ENCODE measurements around the gene OMP.
A peak's percentile ranks its signal among the peaks of the same experiment; 100 is the strongest.

OMP gene

DNA sequence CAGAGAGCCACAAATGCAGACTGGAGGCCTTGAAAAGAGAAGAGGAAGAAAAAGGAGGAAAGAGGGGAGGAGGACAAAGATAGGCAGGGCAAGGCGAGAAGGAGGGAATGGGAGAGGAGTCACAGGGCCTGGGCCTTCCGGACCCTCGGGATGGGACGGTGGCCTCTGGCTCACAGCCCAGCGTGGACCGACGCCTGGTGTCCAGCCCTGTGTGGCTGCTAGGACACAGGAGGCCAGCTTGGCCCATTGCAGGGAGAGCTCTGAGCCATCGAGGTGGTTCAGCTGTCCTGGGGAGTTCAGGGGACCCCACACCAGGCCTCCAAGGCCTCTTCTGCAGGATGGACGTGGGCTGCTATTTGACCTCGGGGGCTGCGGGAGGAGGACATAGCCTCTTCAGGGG, 34.8 kb downstream of the OMP start:
- Histone ChIP-seq H3K27ac (replicated peaks) (no peak overlapping the region), H3K4me3 (replicated peaks; ENCODE audit: insufficient read depth, low read length) (no peak overlapping the region), H3K27me3 (ENCODE audit: insufficient read depth, poor library complexity, severe bottlenecking) (no peaks in the 10 kb centered on the region)
- DNase-seq (ENCODE audit: low read depth in 1 of 2, low spot score in 1 of 2): no peak
- TF ChIP-seq SPI1 (IDR thresholded peaks at IDR 0.05; ENCODE audit: borderline replicate concordance, low read depth): no peak

DNA sequence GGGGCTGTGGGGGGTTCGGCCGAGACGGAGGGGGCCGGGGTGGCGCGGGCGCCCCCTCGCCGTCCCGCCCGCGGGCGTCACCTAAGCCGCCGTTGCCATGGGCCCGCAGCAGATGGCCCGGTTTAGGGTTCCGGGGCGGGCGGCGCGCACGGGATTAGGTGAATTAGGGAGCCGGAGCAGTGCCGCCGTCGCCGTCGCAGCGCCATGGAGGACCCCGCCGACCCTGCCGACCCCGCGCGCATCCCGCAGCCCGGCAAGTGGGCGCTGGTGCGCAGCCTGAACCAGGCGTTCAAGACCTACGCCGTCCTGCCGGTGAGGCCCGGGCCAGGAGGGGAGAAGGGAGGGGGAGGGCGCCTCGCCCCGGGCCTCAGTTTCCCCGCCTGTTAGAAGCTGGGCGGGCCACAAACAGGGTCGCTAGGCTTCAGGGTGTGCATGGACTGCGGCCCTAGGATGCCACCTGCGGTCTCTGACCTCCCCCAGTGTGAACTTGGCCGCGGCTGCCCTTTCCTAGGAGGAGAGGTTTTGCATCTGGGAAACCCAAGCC, 35.5 kb downstream of the OMP start:
- TF ChIP-seq, protein P1, sequence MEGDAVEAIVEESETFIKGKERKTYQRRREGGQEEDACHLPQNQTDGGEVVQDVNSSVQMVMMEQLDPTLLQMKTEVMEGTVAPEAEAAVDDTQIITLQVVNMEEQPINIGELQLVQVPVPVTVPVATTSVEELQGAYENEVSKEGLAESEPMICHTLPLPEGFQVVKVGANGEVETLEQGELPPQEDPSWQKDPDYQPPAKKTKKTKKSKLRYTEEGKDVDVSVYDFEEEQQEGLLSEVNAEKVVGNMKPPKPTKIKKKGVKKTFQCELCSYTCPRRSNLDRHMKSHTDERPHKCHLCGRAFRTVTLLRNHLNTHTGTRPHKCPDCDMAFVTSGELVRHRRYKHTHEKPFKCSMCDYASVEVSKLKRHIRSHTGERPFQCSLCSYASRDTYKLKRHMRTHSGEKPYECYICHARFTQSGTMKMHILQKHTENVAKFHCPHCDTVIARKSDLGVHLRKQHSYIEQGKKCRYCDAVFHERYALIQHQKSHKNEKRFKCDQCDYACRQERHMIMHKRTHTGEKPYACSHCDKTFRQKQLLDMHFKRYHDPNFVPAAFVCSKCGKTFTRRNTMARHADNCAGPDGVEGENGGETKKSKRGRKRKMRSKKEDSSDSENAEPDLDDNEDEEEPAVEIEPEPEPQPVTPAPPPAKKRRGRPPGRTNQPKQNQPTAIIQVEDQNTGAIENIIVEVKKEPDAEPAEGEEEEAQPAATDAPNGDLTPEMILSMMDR (IDR thresholded peaks at IDR 0.05; ENCODE audit: insufficient read depth, low read length): no peak
- no peak for TF ChIP-seq GABPA (IDR thresholded peaks at IDR 0.05; ENCODE audit: low read depth)
- TF ChIP-seq SPI1 (IDR thresholded peaks at IDR 0.05; ENCODE audit: borderline replicate concordance, low read depth): no peak
- no peak for TF ChIP-seq POLR2AphosphoS5 (IDR thresholded peaks at IDR 0.05; ENCODE audit: low read depth)
- TF ChIP-seq, protein P2, sequence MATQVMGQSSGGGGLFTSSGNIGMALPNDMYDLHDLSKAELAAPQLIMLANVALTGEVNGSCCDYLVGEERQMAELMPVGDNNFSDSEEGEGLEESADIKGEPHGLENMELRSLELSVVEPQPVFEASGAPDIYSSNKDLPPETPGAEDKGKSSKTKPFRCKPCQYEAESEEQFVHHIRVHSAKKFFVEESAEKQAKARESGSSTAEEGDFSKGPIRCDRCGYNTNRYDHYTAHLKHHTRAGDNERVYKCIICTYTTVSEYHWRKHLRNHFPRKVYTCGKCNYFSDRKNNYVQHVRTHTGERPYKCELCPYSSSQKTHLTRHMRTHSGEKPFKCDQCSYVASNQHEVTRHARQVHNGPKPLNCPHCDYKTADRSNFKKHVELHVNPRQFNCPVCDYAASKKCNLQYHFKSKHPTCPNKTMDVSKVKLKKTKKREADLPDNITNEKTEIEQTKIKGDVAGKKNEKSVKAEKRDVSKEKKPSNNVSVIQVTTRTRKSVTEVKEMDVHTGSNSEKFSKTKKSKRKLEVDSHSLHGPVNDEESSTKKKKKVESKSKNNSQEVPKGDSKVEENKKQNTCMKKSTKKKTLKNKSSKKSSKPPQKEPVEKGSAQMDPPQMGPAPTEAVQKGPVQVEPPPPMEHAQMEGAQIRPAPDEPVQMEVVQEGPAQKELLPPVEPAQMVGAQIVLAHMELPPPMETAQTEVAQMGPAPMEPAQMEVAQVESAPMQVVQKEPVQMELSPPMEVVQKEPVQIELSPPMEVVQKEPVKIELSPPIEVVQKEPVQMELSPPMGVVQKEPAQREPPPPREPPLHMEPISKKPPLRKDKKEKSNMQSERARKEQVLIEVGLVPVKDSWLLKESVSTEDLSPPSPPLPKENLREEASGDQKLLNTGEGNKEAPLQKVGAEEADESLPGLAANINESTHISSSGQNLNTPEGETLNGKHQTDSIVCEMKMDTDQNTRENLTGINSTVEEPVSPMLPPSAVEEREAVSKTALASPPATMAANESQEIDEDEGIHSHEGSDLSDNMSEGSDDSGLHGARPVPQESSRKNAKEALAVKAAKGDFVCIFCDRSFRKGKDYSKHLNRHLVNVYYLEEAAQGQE (IDR thresholded peaks at IDR 0.05; ENCODE audit: insufficient replicate concordance, low read depth): no peak
- Histone ChIP-seq H3K4me3 (replicated peaks; ENCODE audit: insufficient read depth, low read length) (no peak overlapping the region), H3K27ac (replicated peaks) (no peak overlapping the region), H3K27me3 (ENCODE audit: insufficient read depth, poor library complexity, severe bottlenecking) (no peaks in the 10 kb centered on the region)
- DNase-seq (ENCODE audit: low read depth in 1 of 2, low spot score in 1 of 2): no peak

DNA sequence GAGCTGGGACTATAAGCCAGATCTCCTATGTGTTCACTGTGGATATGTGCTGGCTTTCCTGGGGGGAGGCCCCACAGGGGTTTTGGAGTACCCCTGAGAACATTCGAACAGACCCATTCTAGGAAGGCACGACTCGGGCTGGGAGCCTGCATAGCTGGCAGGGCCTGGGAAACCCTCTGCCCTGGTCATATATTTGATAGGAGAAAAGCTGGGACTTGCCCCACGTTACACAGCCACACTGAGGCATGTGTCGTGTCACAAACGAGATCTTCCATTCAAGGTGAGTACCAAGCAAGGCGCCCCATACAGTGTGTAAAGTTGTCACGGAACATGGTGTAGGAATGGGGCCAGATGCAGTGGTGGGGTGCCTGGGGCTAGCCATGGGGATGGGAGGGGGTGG, 36.6 kb downstream of the OMP start:
- TF ChIP-seq, protein P2 (IDR thresholded peaks at IDR 0.05; ENCODE audit: insufficient replicate concordance, low read depth): no peak
- no peak for TF ChIP-seq SPI1 (IDR thresholded peaks at IDR 0.05; ENCODE audit: borderline replicate concordance, low read depth)
- no peak overlapping the region for H3K4me3 ChIP-seq (replicated peaks; ENCODE audit: insufficient read depth, low read length)

DNA sequence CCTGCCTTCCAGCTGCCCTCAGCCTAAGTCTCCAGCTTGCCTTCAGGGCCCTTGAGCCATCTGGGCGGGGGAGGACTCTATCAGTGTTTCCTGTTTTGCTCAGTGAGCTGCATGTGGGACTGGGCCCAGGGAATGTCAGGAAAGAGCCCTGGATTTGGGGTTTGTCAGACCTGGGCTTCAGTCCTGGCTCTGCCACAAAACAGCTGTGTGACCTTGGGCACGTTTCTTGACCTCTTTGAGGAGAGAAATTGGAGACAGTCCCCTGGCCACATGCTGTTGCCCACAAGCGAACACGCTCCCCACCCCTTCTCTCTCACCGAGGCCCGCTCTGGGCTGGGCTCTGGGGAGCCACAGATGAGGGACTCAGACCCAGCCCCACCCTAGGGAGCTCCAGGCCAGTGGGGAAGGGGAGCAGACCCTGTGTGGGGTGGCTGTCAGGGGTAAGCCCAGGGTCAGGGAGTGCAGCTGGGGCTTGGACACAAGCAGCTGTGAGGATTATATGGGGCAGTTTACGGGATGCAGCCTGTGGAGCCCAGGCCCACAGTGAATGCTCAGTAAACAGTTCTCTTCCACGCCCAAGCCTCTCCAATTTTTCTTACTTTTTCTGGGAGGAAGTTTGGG, 37.7 kb downstream of the OMP start:
- DNase-seq (ENCODE audit: low read depth in 1 of 2, low spot score in 1 of 2): peak in 1 of 2 experiments; percentile 17
- Histone ChIP-seq H3K27me3 (ENCODE audit: insufficient read depth, poor library complexity, severe bottlenecking) (no peaks in the 10 kb centered on the region), H3K4me3 (replicated peaks; ENCODE audit: insufficient read depth, low read length) (no peak overlapping the region), H3K27ac (replicated peaks) (no peak overlapping the region)
- TF ChIP-seq POLR2AphosphoS5 (IDR thresholded peaks at IDR 0.05; ENCODE audit: low read depth) (peak; percentile 57; the same call in 1 of the 2 replicates), SPI1 (IDR thresholded peaks at IDR 0.05; ENCODE audit: borderline replicate concordance, low read depth) (no peak)

More for the DNA sequence above, 36.6 kb downstream of the OMP start:
- Histone ChIP-seq H3K27ac (replicated peaks) (no peak overlapping the region), H3K27me3 (ENCODE audit: insufficient read depth, poor library complexity, severe bottlenecking) (no peaks in the 10 kb centered on the region)
- DNase-seq (ENCODE audit: low read depth in 1 of 2, low spot score in 1 of 2): no peak

DNA sequence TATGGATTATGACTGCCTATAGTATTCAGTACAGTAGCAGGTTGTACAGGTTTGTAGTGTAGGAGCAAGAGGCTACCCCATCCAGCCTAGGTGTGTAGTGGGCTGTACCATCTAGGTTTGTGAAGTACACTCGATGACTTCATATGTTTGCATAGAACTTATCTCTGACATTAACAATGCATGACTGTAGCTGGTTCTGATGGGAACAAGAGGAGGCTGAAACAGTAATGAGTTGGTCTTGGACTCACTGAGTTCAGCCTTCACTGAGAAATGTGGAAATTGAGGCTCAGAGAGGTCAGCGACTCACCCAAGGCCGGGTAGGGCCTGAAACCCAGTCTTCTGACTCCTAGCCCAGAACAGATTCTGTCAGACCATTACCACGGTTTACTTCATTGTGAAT, 38.4 kb downstream of the OMP start:
- Histone ChIP-seq H3K27ac (replicated peaks) (no peak overlapping the region), H3K4me3 (replicated peaks; ENCODE audit: insufficient read depth, low read length) (no peak overlapping the region), H3K27me3 (ENCODE audit: insufficient read depth, poor library complexity, severe bottlenecking) (no peaks in the 10 kb centered on the region)
- TF ChIP-seq, protein P1 (IDR thresholded peaks at IDR 0.05; ENCODE audit: insufficient read depth, low read length): no peak
- no peak for DNase-seq (ENCODE audit: low read depth in 1 of 2, low spot score in 1 of 2)

All from HL-60 (cell line).